NCI-H128 (cell line): Measurements from ENCODE around the gene TENT4A.

Source experiments
- DNase-seq: peaks from one replicate; lab custom pipeline; 2025; ENCODE audit not compliant: unreplicated experiment; lab: John Stamatoyannopoulos, UW

Gene TENT4A

GRCh38 chr5:6717247-6717646 lies 4.0 kb downstream of the TENT4A start:
- DNase-seq, result no peak

- no peak for DNase-seq
Measured at GRCh38 chr5:6717687-6718086, 4.5 kb downstream of the TENT4A start.

GRCh38 chr5:6718161-6718681 lies 5.0 kb downstream of the TENT4A start:
- no peak for DNase-seq

GRCh38 chr5:6718718-6719117 lies 5.5 kb downstream of the TENT4A start:
- DNase-seq, result no peak

- DNase-seq, result no peak
Measured at GRCh38 chr5:6719417-6719816, 6.2 kb downstream of the TENT4A start.

- no peak for DNase-seq
Measured at GRCh38 chr5:6719896-6720560, 6.8 kb downstream of the TENT4A start.

GRCh38 chr5:6720561-6720921 lies 7.3 kb downstream of the TENT4A start:
- no peak for DNase-seq

- DNase-seq, result no peak
Measured at GRCh38 chr5:6721442-6721841, 8.2 kb downstream of the TENT4A start.

GRCh38 chr5:6722015-6722414 lies 8.8 kb downstream of the TENT4A start:
- DNase-seq, result no peak

GRCh38 chr5:6723122-6723815 lies 10.0 kb downstream of the TENT4A start:
- DNase-seq, result no peak

GRCh38 chr5:6723816-6724300 lies 10.6 kb downstream of the TENT4A start:
- DNase-seq, result no peak

- no peak for DNase-seq
Measured at GRCh38 chr5:6724321-6724929, 11.2 kb downstream of the TENT4A start.

- no peak for DNase-seq
Measured at GRCh38 chr5:6725421-6725820, 12.2 kb downstream of the TENT4A start.

GRCh38 chr5:6726006-6726405 lies 12.8 kb downstream of the TENT4A start:
- DNase-seq, result no peak

- no peak for DNase-seq
Measured at GRCh38 chr5:6727231-6727630, 14.0 kb downstream of the TENT4A start.

GRCh38 chr5:6728011-6728794 lies 15.0 kb downstream of the TENT4A start:
- no peak for DNase-seq

- DNase-seq, result no peak
Measured at GRCh38 chr5:6728795-6729183, 15.6 kb downstream of the TENT4A start.

GRCh38 chr5:6729386-6730310 lies 16.4 kb downstream of the TENT4A start:
- no peak for DNase-seq

GRCh38 chr5:6730407-6730806 lies 17.2 kb downstream of the TENT4A start:
- no peak for DNase-seq

- no peak for DNase-seq
Measured at GRCh38 chr5:6730807-6731206, 17.6 kb downstream of the TENT4A start.
